ENCODE measurements around the gene LRRC74B.

The LRRC74B gene

DNA sequence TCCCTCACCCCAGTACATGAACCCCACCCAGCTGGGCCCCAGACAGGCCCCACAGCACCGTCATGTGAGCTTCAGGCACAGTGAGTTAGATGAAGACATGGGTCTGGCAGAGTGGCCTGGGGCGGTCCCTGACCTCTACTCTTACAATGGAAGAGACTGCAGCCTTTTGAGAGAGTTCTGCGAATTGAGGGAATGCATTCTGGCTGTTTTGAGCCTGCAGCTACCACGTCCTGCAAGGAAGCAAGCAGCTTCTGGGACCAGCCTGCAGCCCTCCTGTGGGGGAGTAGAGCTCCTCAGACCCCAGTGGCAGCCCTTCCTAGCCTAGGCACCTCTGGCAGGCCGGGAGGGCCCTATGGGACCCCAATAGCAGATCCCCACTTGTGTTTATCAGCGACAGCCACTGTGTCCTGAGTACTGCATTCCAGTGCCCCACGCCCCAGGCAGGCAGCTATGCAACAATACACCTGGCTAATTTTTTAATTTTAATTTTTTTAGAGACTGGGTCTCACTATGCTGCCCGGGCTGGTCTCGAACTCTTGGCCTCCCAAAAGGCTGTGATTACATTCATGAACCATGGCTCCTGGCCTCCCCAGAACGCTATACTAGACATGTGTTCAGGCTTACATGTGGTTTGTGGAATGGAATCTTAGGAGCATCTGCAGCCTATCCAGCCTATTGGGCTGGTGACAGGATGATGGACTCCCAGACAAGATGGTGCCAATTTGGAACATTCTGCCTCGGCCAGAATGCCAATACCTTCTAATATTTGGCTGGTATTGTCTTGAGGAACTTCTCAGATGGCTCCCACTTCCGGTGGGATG is 12.7 kb upstream of the LRRC74B start:
- TF ChIP-seq GATA3 (IDR thresholded peaks at IDR 0.05; ENCODE audit: low read depth, low read length): no peak
- no peak for TF ChIP-seq GATA2 (IDR thresholded peaks at IDR 0.05; ENCODE audit: low read depth, low read length)

DNA sequence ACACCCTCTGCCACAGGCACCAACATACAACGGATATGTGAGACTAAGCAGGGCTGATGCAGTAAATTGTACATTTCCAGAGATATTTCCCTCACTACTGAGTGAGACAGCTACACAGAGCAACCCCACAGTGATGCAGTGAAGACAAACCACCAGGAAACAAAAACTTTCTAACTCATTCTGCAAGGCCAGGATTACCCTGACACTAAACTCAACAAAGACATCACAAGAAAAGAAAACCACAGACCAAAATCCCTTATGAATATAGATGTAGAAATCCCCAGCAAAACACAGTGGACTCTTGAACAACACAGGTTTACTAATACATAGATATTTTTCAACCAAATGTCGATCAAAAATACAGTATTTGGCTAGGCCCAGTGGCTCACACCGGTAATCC is 11.9 kb upstream of the LRRC74B start:
- no peak for TF ChIP-seq GATA2 (IDR thresholded peaks at IDR 0.05; ENCODE audit: low read depth, low read length)
- no peak for TF ChIP-seq GATA3 (IDR thresholded peaks at IDR 0.05; ENCODE audit: low read depth, low read length)

DNA sequence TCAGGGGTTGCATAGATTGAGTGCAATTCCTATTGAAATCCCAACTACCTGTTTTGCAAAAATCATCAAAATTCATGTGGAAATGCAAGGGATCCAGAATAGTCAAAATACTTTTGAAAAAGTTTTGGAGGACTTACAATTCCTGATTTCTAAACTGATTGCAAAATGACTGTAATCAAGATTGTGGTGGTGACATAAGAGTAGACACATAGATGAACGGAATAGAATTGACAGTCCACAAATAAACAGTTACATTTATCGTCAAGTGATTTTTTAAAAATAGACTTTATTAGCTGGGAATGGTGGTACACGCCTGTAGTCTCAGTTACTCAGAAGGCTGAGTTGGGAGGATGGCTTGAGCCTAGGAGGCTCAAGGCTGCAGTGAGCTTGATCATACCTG is 10.8 kb upstream of the LRRC74B start:
- TF ChIP-seq GATA2 (IDR thresholded peaks at IDR 0.05; ENCODE audit: low read depth, low read length) (no peak), GATA3 (IDR thresholded peaks at IDR 0.05; ENCODE audit: low read depth, low read length) (no peak)

DNA sequence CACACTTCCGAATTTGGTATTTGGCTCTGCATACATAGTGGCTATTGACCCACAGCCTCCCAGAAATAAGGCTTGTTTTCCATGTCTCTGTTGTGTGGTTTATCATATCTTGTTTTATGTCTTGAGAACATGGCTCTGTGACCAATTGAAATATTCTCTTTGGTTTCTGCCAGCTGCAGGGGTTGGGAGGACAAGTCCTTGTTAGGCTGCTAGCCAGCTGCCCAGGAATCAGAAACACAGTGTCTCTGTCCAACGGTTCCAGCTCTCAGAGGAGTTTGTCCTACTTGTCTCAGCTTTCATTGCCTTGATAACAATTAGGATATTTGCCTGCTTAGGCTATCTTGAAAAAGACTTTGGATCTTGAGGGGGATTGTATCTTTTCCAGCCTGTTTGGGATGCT is 7.3 kb upstream of the LRRC74B start:
- TF ChIP-seq GATA2 (IDR thresholded peaks at IDR 0.05; ENCODE audit: low read depth, low read length) (no peak), GATA3 (IDR thresholded peaks at IDR 0.05; ENCODE audit: low read depth, low read length) (no peak)

DNA sequence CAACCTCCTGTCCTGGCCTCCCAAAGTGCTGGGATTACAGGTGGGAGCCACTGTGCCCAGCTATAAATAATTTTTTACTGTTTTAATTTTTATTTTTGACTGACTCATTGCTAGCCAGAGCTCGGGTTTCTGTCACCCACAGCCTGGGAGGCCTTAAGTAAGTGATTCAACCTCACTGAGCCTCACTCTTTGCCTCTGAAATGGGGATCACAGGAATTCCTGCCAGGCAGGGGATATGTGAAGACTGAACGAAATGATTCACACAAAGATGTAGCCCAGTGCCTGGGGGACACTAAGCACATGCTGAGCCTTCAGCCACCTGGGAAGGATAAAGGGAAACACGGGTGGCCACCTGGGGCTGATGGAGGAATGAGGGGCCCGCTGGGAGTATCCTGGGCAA is 3.8 kb upstream of the LRRC74B start:
- TF ChIP-seq GATA2 (IDR thresholded peaks at IDR 0.05; ENCODE audit: low read depth, low read length): no peak
- no peak for TF ChIP-seq GATA3 (IDR thresholded peaks at IDR 0.05; ENCODE audit: low read depth, low read length)

- TF ChIP-seq GATA3 (IDR thresholded peaks at IDR 0.05; ENCODE audit: low read depth, low read length): no peak
- TF ChIP-seq GATA2 (IDR thresholded peaks at IDR 0.05; ENCODE audit: low read depth, low read length): no peak
Measured at GRCh38 chr22:21042978-21043859, 2.5 kb upstream of the LRRC74B start.

DNA sequence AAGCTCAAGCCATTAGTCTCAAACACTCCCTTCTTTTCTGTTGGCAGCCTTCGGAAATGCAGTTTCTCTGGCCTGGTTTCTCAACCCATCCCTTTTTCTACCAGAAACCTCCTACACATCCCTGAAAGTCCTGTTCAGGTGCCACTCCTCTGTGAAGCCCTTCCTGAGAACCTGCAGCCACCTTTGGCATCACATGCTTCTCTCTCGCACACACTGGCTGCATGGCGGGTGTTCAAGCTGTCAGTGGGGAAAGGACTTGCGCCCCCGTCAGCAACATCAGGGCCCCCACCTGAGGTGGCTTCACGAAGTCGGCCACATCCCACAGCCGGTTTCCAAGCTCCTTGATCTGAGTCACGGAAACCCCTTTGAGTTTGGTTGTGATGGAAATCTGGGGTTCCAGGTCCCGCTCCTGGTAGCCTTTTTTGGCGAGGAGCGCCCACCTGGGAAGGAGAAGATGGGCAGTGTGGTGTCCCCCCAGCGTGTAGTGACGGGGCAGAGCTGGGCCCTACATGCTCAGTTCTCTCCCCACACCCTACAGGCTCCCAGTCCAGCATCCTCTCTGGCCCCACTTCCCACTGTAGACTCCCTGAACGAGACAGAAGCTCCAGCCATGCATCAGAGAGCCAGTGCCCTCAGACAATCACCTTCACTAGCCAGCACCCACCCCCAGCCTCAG is 1.7 kb upstream of the LRRC74B start:
- TF ChIP-seq GATA3 (IDR thresholded peaks at IDR 0.05; ENCODE audit: low read depth, low read length) (no peak), GATA2 (IDR thresholded peaks at IDR 0.05; ENCODE audit: low read depth, low read length) (no peak)

DNA sequence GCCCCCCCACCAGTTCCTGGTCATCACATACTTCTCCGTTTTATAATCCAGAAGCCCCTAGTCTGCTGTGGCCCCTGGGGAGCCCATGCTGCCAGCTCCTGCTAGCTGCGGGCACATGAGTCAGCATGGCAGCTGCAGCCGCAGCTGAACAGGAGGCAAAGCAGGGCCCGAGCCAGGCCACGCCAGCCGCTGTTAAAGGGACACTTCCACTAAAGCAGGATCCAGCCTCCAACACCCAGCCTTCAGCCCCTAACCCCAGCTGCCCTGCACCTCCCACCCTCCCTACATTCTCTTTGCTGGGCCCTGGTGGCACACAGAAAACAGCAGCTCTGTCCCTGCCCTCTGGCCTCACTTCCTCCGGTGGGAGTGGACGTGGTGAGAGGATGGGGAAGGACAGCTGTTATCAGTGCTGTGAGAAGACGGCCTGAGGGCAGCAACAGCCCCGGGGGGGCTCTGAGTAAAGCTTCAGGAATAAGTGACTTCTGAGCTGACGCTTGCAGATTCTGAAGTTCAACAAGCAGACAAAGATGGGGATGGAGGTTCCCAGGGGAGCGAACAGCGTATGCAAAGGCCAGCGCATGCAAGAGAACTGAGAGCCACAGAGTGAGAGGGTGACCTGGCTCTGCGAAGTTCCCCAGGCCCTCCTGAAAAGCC is 688 bp upstream of the LRRC74B start:
- TF ChIP-seq GATA2 (IDR thresholded peaks at IDR 0.05; ENCODE audit: low read depth, low read length) (no peak), GATA3 (IDR thresholded peaks at IDR 0.05; ENCODE audit: low read depth, low read length) (no peak)

GRCh38 chr22:21047035-21047661 is 1.4 kb downstream of the LRRC74B start:
- no peak for TF ChIP-seq GATA3 (IDR thresholded peaks at IDR 0.05; ENCODE audit: low read depth, low read length)

GRCh38 chr22:21047730-21048129 is 2.0 kb downstream of the LRRC74B start:
- no peak for TF ChIP-seq GATA3 (IDR thresholded peaks at IDR 0.05; ENCODE audit: low read depth, low read length)

- TF ChIP-seq GATA2 (IDR thresholded peaks at IDR 0.05; ENCODE audit: low read depth, low read length) (no peak), GATA3 (IDR thresholded peaks at IDR 0.05; ENCODE audit: low read depth, low read length) (no peak)
Measured at GRCh38 chr22:21051145-21051830, 5.5 kb downstream of the LRRC74B start.

- TF ChIP-seq GATA3 (IDR thresholded peaks at IDR 0.05; ENCODE audit: low read depth, low read length) (no peak), GATA2 (IDR thresholded peaks at IDR 0.05; ENCODE audit: low read depth, low read length) (no peak)
Measured at GRCh38 chr22:21051831-21052400, 6.2 kb downstream of the LRRC74B start.

All from SH-SY5Y (cell line).